Activated CD4-positive, alpha-beta T cell treated with anti-CD3 and anti-CD28 coated beads, Interleukin-2, amount 50 U/mL, for 48 hours (primary cell): Measurements from ENCODE around the gene HEG1.

Source experiments
- DNase-seq, 2 experiments: peaks; one replicate each; pipeline ENCODE4 v3.0.0-alpha.2; 2020

HEG1 gene

DNA sequence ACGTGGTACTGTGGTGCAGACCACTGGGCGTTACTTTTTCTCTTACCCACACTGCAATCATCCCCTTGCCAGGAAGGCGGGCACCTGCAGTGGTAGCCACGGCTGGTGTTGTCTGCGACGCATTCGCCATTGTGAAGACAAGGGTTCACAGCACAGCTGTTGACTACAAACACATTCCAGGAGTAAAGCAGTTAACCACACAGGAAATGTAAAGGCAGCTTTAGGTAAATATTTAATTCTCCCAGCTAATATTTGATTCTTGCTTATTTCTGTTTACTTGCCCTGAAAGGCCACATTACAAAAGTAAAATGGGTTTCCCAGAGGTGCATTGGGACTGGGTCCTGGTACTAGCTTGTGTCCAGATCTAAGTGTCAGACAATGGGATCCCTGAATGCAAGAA lies 45.4 kb downstream of the HEG1 start:
- no peak for DNase-seq

- no peak for DNase-seq
These were observed 47.0 kb downstream of the HEG1 start for GRCh38 chr3:125008766-125009165.

DNA sequence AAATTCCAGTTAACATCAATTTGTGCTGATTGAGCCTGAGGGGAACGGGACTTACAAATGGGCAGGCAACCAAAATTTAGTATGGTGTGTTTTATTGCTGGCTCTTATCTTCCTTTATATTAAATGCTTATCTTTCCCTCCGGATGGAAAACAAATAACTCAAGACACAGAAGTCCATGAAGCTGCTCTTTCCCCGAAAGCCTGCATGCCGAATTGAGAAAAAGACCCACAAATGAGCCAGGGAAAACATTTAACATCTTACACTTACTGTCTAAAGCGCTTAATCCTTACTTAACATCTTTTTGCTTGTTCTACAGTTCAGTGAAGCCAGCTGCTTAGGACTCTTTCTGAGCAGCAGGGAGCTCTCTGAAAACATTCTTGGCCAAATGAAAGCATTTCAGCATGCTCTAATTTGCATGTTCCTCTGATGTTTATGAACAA lies 49.5 kb downstream of the HEG1 start:
- no peak for DNase-seq

DNA sequence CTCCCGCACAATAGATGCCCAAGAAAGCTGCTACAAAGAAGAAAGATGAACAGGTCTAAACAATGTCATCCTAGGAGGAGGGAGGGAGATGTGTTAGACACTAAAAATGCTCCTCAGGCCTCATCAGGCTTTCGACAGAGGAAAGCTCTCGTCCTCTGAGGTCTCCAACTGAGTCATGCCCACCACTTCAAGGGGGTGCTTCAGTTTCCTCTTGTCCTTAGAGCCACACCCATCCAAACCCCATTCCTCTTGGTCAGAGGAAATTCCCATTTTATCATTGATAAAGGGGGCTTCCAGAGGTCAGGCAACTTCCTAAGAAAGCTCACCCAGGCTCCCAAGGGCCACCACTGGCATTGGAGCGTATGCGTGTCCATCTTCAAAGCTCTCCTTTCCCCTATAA lies 50.1 kb downstream of the HEG1 start:
- no peak for DNase-seq

DNA sequence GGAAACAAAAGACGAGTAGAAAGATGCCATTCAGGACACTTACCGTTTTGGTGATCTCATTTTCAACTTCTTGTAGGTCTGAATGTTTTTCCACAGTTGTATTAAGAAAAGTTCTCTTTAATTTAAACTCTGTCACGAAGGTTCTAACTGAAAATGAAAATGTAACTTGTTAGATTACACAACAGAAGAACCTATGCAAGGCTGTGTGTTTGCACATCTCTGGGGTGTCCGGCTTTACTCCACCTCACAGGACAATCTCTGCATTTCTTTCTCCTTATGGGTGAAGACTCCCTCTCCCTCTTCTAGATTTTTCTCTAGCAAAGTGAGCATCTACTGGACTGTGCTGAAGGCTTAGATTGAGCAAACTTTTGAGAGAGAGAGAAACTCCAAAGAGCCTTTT lies 50.6 kb downstream of the HEG1 start:
- DNase-seq: no peak

- no peak for DNase-seq
These were observed 51.8 kb downstream of the HEG1 start for GRCh38 chr3:125003859-125004595.

GRCh38 chr3:125003369-125003853 lies 52.4 kb downstream of the HEG1 start:
- no peak for DNase-seq

DNA sequence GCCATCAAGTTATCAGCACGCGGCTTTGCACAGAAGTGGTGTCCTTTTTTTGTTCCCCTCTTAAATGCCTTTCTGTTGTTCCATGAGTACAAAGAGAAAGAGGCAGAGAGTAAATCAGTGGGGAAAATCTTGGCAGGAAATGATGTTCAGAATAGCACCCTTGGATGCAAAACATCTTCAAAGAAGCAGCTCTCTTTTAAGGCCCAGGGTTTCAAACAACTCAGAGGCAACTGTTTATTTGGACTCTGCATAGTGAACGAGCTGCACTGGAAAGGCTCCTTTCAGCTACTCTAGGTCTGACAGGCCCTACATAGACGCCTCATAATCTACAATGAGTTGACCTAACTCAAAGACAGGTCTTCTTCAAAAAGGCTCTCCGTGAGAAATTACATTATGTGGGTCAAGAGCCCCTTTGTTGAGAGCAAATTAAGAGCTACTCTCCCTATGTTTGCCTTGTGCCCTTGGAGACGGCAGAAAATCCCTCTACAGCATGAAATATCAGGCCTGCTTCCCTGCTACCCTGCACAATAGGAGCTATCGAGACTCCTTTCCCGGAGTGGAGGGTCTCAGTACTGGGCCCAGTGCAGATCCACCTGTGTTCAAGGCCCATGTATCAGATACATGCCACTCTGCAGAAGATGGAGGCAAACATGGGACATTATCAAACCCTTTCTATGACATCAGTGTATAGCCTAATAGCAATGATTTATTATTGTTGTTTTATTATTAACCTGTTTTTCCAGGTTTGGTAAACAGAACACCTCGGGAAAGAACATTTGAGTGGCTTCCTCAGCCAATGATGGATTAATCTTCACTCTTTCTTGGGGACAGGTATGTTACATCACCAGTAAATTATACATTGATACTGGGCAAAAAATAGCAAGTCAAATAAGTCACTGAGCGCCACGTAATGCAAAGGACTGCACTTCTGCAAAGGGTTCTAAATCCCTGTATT lies 53.1 kb downstream of the HEG1 start:
- no peak for DNase-seq

DNA sequence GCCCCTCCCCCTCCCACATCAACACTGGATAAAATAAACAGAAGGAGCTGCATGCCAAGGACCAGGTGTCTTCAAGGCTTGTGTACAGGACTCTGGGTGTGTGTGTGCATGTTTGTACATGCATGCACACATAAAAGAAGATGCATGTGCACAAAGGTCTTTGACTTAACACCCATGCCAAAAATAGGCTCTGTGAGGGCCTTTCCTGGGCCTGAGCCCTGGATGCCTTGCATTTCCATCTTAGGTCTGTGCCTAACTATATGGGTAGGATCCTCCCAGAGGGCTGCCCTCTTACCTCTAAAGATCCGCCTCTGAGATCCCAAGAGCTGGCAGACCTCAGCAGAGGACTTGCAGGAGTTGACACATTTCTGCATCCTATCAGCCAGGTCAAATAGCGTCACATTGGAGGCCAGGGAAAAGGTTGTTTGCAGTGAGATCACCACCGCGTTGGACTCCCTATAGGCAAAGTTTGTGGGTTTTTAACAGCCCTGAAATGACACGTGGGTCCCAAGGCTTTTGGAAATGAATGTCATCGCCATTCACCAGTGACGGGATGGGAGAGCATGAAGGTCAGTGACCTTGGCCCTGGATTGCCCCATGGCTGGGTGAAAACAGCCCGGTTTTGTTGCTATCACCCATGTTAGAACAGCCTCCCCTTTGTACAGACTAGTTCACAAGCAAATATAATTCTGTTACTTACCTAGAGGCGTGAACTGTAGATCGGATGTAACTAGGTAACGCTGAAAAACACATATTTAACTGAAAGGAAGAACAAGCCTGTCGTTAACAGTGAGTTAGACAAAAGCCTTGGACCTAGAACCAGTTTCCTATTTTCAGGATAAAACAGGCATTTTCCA lies 54.0 kb downstream of the HEG1 start:
- DNase-seq: no peak

DNA sequence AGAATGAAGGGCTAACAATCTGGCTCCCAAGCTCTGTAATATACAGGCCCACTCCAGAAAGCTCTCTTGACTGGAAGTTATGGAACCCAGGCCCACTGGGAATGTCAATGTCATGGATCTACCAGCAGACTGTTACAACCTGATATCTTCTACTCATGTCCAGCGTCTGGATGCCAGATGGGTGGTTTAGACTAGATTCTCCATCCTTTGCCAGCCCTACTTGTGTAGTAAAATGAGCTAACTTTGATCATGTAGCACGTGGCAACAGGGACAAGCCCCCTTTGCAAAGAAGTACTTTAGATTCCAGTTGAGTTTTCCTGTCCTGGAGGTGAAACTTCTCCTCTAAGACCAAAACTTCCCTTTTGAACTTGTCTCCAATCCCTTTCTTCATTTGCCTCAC lies 55.1 kb downstream of the HEG1 start:
- no peak for DNase-seq

- DNase-seq: no peak
These were observed 55.8 kb downstream of the HEG1 start for GRCh38 chr3:124999897-125000435.

DNA sequence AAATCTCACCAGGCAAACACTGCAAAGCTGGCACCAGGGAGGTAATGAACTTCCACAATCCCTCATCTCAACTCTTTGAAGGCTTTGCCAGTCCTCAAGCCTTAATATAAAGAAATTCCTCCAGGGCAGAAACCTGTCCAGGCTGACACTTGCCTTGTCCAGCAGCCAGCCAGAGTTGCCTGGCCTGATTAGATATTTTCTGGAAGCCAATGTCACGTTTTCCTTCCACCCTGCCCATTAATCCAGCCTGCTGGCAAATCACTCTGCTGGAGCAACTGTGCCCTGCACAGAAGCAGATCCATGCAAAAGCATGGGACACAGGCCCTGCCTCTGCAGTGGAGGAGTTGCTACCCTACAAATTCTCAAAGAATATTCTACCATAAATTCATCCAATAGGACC lies 56.5 kb downstream of the HEG1 start:
- DNase-seq: no peak

- no peak for DNase-seq
These were observed 57.6 kb downstream of the HEG1 start for GRCh38 chr3:124998247-124998630.

GRCh38 chr3:124997303-124998246 lies 58.2 kb downstream of the HEG1 start:
- DNase-seq: no peak

DNA sequence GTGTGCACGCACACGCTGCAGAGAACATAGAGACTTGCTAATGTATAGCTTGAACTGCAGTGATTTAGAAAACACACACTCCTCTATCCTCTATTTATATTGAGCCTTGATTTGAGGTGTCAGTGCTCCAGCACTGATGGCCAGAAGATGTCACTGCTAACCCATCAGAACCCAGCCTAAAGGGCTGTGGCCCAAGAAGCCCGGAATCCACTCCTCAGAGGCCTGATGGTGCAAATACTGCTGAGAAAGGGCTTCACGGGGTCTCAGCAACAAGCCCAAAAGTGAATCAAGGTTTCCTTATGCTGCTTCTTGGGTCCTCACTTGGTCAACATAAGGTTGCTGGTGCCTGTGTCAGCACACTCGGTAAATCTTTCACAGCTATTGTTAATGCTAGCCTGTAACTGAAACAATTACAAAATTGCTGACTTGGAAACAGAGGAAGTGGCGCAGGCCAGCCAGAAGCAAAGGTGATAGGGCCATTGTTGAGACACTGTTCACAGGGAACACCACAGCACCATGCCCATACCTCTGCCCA lies 60.3 kb downstream of the HEG1 start:
- DNase-seq: peak; percentile 27 to 45

DNA sequence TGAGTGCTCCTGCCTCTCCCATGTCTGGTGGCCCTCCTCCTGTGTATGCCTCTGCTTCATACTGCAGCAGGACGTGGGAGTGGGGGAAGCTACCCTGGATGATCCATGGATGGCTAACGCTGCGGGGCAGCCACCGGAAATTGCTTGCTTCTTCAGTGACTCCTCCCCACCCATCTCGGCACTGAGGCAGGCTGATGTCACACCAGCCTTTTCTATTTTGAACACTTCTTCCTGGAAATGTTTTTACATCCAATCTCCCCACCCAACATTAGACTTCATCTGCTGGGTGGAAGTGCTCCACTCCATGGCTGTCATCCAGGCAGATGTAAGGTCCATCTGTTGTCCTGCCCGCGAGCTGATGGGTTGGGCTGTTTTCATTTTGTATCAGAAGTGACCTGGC lies 62.3 kb downstream of the HEG1 start:
- DNase-seq: no peak

DNA sequence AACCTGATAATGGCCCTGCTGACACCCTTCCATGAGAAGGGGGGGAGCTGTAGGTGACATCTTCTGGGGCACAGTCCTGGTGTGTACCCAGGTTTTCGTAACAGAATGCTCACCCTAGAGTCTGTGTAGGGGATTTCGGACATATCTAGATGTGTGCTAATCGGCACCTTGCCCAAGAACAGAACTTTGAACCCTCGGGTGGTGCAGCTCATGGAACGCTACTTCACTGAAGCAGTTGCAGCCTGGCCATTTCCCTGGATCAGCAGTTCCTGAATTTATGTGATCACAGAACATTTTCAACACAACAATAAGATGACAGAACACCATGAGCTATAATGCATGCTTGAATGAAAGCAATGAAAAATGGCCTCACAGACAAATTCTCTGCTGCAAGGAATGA lies 63.8 kb downstream of the HEG1 start:
- no peak for DNase-seq

DNA sequence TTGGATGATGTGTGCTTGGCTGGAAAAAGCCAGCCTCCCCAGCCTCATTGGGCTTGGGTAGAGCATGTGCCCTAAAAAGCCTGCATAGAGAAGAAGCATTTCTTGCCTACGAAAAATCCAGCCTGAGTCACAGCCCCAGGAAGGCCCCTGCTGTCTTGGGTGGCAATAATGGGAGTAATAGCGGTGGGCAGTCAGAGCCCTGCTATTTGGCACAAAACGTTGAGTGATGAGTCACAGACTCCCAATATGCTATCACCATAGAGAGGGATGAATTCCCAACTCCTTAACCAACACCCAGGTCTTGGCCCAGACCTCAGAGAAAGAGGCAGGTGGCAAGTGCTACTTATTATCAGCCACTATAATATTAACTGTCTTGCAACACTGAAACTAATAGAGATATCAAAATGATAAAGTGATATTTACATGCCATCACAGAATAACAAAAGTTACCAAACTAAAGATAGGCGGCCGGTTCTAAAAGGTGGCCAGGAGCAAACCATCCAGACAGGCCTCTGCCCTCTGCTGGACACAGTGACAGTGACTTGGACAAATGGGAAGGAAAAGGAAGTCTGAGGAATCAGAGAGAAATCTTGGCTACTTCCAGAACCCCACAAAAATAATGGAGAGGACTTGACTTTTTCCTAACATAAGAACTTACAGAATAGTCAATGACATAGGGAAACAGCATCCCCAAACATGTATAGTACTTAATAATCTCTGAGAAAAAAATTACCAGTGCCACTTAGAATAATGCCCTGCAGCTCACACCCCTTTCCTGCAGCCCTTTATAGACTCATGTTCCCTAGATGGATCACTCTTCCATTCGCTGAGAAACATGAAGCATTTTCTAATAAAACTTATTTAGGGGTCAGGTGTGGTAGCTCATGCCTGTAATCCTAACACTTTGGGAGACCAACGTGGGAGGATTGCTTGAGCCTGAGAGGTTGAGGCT lies 69.3 kb downstream of the HEG1 start:
- DNase-seq: no peak

GRCh38 chr3:124985349-124985748 lies 70.4 kb downstream of the HEG1 start:
- DNase-seq: no peak

GRCh38 chr3:124984754-124985153 lies 71.0 kb downstream of the HEG1 start:
- DNase-seq: no peak
